Breast epithelium (tissue), 3 donors: ENCODE measurements around the gene LDLRAD4.

ENCODE experiments used
- CTCF ChIP-seq, 3 donors: fragments of 450-650 bp; IDR thresholded peaks; one replicate each; pipeline ENCODE4 v1.5.1; 2016 to 2017; ENCODE audit warnings: antibody characterized with exemption in 3 of 3, mild to moderate bottlenecking in 3 of 3, moderate library complexity in 3 of 3
- POLR2A ChIP-seq: fragments of 450-650 bp; IDR thresholded peaks from one replicate; pipeline ENCODE4 v1.6.1; 2016; ENCODE audit warnings: antibody characterized with exemption, mild to moderate bottlenecking, moderate library complexity
- POLR2AphosphoS5 ChIP-seq, 3 donors: sonication (generic); formaldehyde crosslinking; IDR thresholded peaks; one replicate each; pipeline ENCODE4 v1.6.1; 2017; ENCODE audit warnings: antibody characterized with exemption in 3 of 3

GRCh38 chr18:13308369-13308768 lies 89.8 kb downstream of the LDLRAD4 start:
- TF ChIP-seq CTCF (IDR thresholded peaks at IDR 0.05) (no peak), POLR2AphosphoS5 (IDR thresholded peaks at IDR 0.05) (no peak), POLR2A (no peak)
